Measurements from ENCODE around the gene PDX1.

The PDX1 gene

GRCh38 chr13:27971776-27972477, 52.1 kb downstream of the PDX1 start:
- CTCF ChIA-PET = interaction anchor here (0.6 to 1.4 kb wide), 4 partner anchors 18 to 591 kb away, joined by 3 to 4 read pairs (median 4); no protein-coding TSS in a partner anchor
- no peak overlapping the region for H3K27ac ChIP-seq
- no peak for DNase-seq (ENCODE audit: low spot score)
- TF ChIP-seq CTCF (conservative IDR thresholded peaks at IDR 0.05; ENCODE audit: low read depth) = no peak
- POLR2A ChIA-PET (ENCODE audit: low non-redundant PET) = no interaction called here

- DNase-seq (ENCODE audit: low spot score) = no peak
- no peak for TF ChIP-seq CTCF (conservative IDR thresholded peaks at IDR 0.05; ENCODE audit: low read depth)
- CTCF ChIA-PET = interaction anchor here (1.1 to 1.3 kb wide), 2 partner anchors 142 to 202 kb away, joined by 4 read pairs; no protein-coding TSS in a partner anchor
- no peak overlapping the region for H3K27ac ChIP-seq
- POLR2A ChIA-PET (ENCODE audit: low non-redundant PET) = no interaction called here
Measured at GRCh38 chr13:27972478-27972820, 52.6 kb downstream of the PDX1 start.

GRCh38 chr13:27973291-27973690, 53.5 kb downstream of the PDX1 start:
- TF ChIP-seq CTCF (conservative IDR thresholded peaks at IDR 0.05; ENCODE audit: low read depth) = no peak
- no peak for DNase-seq (ENCODE audit: low spot score)
- H3K27ac ChIP-seq = no peak overlapping the region
- POLR2A ChIA-PET (ENCODE audit: low non-redundant PET) = no interaction called here
- CTCF ChIA-PET = interaction anchor here (1.1 to 1.3 kb wide), 3 partner anchors 143 to 203 kb away, joined by 3 to 4 read pairs (median 4); no protein-coding TSS in a partner anchor

- ChIA-PET CTCF (interaction anchor here (1.1 kb wide), 1 partner anchor 148 kb away, joined by 3 read pairs; no protein-coding TSS in a partner anchor), POLR2A (ENCODE audit: low non-redundant PET) (no interaction called here)
- no peak for TF ChIP-seq CTCF (conservative IDR thresholded peaks at IDR 0.05; ENCODE audit: low read depth)
- no peak for DNase-seq (ENCODE audit: low spot score)
- no peak overlapping the region for H3K27ac ChIP-seq
Measured at GRCh38 chr13:27973961-27974662, 54.3 kb downstream of the PDX1 start.
